ENCODE data around the gene MYO3B.

MYO3B gene, protein sequence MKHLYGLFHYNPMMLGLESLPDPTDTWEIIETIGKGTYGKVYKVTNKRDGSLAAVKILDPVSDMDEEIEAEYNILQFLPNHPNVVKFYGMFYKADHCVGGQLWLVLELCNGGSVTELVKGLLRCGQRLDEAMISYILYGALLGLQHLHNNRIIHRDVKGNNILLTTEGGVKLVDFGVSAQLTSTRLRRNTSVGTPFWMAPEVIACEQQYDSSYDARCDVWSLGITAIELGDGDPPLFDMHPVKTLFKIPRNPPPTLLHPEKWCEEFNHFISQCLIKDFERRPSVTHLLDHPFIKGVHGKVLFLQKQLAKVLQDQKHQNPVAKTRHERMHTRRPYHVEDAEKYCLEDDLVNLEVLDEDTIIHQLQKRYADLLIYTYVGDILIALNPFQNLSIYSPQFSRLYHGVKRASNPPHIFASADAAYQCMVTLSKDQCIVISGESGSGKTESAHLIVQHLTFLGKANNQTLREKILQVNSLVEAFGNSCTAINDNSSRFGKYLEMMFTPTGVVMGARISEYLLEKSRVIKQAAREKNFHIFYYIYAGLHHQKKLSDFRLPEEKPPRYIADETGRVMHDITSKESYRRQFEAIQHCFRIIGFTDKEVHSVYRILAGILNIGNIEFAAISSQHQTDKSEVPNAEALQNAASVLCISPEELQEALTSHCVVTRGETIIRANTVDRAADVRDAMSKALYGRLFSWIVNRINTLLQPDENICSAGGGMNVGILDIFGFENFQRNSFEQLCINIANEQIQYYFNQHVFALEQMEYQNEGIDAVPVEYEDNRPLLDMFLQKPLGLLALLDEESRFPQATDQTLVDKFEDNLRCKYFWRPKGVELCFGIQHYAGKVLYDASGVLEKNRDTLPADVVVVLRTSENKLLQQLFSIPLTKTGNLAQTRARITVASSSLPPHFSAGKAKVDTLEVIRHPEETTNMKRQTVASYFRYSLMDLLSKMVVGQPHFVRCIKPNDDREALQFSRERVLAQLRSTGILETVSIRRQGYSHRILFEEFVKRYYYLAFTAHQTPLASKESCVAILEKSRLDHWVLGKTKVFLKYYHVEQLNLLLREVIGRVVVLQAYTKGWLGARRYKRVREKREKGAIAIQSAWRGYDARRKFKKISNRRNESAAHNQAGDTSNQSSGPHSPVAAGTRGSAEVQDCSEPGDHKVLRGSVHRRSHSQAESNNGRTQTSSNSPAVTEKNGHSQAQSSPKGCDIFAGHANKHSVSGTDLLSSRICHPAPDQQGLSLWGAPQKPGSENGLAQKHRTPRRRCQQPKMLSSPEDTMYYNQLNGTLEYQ (N-terminal part only)

DNA sequence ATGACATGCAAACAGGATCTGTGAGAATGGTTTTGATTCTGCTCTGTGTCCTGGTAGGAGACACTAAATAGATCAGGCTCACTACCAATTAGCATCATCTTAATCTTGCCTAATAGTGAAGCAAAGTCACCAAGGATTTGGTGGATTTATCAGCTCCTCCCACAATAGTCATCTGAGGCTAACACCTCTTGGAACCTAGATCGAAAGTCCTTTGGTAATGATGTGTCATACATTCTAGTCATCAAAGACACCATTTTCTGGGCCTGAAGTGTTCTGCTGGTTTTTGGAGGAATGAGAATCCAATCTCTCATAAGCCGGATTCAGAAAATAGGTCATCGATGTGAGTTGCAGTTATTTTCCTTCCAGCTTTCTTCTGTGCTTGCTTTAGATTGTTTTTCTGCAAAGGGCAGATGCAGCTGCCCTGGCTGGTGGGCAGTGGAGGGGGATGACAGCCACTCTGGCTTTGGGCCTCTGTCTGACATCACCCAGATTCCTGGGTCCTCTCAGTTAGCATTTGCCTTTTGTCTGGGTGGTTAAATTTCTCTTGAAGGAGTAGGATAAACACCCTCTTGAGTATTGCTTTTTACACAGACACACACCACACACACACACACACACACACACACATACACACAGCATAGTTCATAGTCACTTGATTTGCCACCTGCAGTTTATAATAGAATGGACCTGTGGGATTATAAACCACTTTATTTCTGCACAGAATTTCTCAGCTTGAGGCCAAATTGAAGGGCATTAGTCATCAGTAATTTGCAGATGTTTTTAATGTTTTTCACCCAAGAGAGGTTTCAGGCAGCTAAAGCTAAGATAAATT, at the start of gene MYO3B:
TSS of gene MYO3B (plus strand) at position 198 of the 832 bp plus-strand sequence. CDS start at position 339, 141 bp downstream.
- peak; percentile 51 for DNase-seq

DNA sequence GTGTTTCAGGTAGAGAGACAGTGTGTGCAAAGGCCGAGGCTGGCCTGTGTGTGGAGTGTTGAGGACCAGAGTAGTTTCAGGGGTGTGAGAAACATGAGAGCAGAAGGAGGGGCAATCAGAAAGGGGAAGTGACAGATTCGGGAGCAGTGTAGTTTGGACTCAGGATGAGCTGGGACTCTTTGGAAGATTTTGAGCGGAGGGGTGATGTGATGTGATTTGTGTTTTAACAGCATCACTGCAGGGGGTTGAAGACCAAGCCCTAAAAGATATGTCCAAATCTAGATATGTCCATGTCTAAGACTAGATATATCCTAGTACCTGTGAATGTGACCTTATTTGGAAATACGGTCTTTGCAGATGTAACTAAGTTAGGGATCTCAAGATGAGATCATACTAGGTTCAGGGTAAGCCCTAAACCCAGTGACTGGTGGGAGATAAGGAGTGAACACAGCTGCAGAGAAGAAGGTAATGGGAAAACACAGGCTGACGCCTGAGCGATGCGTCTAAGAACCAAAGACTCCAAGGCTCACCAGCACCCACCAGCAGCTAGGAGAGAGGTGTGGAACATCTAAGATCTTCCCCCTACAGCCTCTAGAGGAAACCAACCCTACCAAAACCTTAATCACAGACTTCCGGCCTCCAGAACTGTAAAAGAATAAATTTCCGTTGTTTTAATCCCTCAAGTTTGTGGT, 38.5 kb upstream of the MYO3B start:
- no peak for DNase-seq

DNA sequence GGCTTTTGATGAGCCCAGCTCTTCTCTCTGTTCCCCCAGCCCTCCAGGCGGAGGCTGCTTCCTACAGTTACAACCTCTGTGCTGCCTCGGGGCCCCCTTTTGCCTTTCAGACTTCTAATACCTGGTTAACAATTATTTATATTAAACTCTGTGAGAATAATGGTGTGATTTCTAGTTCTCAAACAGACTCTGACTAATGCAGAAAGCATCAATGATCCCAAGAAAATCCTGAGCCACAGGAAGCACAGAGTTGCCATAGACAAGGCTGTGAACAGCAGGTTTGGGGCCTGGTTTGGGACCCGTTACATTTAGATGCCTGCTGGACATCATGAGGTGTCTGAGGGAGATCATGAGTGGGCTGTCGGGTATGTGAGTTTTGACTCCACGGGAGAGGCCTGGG, 37.4 kb upstream of the MYO3B start:
- DNase-seq: no peak

DNA sequence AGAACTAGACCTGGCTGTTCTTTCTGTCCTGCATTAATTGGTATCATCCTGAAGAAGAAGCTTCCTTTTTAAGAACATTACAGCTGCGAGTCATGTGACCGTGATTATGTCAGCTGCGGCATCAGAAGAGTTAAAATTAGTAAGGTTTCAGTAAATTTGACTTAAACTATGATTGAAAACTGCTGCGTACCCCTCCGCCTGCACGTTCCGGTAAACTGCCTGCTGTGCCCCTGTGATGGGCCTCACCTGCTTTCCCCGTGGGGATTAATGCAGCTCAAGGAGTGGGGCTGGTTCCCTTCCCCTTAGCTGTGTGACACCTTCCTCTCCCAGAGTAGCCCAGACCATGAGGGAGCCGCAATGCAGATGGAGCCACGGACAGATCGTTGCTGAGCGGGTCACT, 36.1 kb upstream of the MYO3B start:
- DNase-seq: no peak

DNA sequence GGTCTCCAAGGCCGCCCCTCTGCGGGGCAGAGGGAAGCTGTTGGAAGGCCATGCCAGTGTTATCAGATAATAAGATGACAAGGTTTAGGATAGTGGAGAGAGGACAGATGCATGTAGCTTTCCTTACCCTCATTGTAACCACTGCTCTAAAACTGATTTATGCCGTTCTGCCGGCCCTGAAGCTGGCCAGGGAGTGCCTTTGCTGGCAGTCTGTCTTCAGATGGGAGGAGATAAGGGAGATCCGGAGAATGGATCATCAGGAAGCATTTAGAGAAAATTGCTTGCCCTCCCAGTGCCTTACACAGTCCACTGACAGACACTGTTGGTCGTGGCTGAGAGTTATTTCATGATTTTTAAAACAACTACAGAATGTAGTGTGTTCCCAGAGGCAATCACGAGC, 35.4 kb upstream of the MYO3B start:
- no peak for DNase-seq

DNA sequence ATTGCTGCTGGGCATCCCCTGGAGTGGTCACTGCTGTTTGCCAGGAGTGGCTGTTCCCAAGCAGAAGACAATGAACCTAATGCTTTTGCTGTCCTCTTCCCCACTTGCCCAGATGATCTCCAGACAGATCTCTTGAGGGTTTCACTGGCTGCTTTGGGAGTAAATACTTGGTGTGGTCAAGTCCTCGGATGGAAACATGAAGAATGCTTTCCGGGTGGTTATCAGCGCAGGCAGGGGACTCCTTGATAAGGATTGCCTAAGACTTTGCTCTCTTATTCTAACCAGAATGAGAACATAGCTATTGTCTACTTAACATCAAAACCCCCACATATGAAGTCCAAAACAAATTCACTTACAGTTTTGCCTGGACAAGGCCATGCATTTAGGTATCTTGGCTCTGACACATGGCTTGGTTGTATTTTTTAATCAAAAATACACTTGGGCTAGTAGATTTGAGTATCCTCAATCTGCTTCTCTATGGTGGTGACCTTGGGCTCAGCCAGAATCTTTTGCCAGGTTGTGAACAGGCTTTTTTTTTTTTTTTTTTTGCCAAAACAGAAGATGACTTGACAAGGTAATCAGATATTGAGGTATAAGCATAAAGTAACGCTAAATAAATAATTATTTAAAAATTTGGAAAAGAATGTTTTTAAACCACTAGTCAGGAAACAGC, 34.8 kb upstream of the MYO3B start:
- no peak for DNase-seq

DNA sequence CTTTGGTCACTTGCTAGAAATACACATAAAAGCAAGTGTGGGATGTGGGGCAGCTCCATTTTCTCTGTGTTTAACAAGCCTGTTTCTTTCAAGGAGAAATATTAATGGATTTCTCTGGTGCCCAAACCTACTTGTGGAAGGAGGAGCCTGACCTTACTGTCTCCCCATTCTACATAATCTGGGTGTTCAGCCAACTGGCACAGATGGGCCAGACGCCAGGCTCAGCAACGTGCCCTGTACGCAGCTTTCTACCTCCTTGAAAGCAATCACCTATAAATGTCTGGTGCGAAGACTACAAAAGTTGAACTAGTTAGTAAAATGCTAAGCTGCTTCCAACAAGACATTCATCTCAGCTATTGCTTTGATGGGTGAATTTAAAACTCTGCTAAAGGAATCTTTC, 33.2 kb upstream of the MYO3B start:
- DNase-seq: no peak

DNA sequence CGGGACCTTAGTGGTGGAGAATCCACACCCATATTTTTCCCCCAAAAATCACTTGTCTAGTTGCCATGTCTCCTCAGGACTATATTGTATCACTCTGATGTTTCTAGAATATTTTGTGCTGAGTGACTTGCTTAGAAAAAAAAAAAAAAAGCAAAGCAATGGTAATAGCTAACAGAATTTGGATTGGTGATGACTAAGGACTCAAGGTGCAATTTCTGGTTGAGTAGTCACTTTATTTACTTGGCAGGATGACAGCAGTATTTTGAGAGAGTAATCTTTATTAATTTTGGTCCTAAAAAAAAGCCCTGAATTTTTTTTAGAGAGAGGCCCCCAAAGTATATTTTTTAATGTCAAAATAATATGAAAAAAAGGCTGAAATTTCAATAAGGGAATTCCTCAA, 32.8 kb upstream of the MYO3B start:
- no peak for DNase-seq

DNA sequence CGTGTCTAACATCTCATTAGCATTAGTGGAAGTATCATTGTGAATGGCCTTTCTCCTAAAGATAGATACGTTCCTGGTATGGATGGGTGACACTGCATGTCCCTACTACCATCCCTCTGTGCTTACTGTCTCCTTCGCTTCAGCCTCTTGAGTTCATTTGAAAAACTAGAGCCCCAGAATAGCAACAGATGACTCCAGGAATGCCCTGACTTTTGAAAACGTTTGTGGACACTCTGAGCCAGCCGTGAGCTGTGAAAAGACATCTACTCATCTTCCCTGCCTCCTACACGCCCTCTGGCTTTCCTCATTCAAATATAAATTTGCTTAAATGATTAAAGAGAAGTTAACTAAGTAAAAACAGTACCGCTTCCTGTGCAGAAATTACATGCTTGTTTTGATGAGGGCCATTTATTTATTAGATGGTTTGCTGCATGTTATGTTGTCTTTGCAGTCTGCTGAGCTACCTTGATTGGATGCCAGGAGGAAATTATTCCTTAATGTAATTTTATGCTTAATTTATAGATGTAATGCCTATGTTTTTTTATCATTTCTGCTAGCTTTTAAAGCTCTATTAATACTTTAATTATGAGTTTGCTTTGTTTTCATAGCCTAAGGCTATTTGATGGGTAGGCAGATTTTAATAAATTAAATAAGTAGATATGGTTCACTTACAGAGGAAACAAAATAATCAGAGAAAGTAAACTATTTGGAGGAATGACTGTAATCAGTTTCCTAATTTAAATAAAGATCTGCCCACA, 32.1 kb upstream of the MYO3B start:
- no peak for DNase-seq

DNA sequence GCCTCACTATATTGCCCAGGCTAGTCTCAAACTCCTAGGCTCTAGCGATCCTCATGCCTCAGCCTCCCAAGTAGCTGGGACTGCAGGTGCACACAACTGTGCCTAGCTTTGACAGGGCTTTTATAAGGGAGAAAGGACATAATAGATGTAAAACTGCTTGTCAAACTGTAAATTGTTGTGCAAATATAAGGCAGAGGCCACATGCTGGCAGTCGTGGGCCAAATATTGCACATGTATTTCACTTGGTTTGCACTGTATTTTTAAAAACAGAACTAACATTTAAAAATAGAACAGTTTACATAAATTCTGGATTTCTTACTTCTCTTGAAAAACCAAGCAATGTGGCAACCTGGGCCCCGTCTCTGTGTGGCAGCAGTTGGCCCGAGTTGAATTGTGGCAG, 31.2 kb upstream of the MYO3B start:
- no peak for DNase-seq

DNA sequence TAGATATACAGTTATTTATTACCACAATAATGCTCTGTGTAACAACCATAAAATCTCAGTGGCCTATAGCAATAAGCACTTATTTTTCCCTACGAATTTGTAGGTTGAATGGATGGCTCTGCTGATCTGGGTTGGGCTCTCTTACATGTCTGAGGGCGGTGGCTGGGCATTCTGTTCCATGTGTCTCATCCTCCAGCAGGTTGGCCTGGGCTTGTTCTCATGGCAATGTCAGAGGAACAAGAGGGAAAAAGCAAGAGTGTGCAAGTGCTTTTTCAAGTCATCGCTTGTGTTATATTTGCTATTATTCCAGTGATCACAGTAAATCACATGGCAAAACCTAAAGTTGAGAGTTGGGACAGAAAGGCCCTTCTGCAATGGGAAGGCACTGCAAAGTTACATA, 30.4 kb upstream of the MYO3B start:
- DNase-seq: no peak

DNA sequence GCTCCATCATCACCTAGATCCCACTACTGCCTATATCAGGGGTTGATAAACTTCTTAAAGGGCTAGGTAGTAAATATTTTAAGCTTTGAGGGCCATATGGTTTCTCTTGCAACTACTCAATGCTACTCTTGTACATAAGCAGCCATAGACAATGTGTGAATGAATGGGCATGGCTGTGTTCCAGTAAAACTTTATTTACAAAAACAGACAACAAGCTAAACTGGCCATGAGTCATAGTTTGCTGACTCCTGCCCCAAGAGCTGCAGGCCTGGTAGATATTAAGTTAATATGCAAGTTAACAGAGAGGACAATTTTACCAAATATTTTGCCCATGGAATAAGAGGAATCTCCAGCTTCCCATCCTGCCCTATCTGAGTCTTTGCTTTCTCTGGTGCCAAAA, 29.8 kb upstream of the MYO3B start:
- no peak for DNase-seq

DNA sequence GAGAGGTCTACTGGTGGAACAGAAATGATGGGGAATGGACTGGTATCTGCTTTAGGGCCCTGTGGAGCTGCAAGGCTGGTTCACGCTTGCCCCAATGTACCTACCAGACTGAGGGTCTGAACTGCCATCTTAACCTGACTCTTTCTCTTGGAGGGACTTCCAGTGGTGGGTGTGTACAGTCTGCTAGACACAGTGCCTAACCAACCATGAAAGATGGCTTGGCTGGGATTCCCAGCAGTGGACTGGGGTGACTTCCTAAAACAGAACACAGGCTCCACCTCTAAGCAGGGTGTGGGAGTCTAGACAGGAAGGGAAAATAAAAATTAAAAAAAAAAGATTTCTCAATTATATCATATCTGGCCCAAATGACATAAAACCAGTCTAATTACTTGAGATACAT, 25.5 kb upstream of the MYO3B start:
- no peak for DNase-seq

DNA sequence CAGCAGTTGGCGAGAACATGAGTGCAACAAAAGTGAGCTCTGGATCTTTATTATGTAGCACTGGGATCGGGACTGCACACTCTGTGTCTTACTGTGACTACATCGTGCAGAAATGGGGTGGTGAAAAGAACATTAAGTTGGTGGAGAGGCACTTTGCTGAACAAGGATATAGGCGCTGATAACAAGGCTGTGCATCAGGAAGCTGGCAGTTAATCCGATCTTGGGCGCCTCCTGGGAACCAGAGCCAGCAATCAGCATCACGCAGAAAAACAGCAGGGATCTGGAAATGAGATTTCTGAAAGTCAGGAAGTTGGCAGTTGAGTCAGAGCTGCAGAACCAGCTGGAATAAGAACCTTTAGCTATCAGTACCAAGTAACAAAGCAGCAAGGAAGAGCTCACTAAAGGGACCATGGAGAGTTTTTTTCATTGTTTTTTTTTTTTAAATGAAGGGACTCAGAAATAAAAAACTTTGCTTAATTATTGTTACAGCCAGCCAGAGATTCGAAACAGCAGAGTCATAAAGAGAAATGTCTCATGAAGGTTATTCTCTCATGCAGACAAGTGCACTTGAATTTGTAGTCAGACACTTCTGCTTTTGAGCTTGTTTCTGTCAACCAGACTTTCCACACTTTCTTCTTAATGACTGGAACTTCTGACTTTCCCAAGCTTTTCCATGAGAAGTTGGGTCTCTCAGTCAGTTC, 22.8 kb upstream of the MYO3B start:
- DNase-seq: peak; percentile 33

DNA sequence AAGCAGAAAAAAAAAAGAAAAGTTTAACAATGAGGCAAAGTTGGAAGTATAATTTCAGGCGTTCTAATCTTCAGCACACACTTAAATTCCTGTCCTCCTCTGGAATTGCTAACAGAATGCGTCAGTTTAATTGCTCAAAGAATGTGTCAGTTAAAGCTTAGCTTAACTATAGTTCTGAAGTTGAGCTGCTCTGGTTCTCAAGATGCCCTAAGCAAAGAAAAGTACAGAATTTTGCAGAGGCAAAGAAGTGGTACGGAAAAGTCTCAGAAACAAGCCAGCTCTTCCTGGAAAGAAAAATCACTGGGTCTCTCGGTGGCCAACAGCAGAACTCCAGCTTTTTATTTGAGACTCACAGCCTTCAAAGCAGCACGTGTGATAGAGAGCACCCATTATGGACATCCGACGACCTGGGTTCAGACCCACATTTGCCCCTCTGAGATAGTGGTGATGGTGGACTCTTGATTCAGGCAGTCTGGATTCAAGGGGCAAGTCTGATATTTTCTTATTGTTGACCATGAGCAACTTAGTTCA, 22.2 kb upstream of the MYO3B start:
- DNase-seq: no peak

DNA sequence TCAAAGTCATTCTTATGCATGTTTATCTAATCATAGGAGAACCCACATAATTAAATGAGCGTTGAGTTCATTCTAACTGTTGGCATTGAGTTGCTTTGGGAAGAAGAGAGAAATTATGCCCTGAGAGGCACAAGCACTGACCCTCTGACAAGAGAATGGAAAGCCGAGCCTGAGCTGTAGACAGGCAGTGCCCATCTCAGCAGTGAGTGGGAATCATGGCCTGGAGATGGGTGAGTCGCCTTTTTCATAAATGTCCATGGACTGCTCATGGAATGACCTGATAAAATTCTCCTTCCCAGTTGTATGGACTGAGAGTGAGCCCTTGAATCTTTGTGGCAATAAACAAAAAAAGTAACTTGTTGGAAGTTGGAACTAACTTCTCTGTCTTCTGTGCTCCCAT, 21.4 kb upstream of the MYO3B start:
- no peak for DNase-seq

DNA sequence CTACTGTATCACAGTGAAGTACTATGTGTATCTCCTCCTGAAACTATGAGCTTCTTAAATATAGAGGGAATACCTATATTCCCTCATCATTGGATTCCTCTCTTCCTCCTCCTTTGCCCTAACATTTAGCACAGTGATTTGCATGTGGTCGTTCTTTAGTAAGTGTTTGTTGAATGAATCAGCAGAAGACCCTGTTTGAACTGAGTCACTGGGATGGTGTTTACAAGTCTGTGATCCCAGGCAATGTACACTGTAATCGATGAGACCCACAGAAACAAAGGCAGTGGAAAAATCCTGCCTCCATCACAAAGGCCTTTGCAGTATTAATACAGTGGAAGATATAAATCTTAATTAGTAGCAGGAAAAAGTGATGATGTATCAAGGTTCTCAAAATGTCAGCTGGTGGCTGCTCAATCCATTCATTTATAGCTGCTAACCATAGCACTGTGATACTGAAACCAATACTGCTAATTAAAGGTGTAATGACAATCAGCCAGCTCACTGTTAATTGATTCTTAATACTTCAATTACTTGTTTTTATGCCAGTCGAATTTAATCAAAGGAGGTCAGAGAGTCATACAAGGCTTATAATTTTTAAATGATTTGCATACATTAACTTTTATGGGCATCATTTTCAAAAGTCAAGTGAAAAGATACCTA, 20.8 kb upstream of the MYO3B start:
- no peak for DNase-seq

DNA sequence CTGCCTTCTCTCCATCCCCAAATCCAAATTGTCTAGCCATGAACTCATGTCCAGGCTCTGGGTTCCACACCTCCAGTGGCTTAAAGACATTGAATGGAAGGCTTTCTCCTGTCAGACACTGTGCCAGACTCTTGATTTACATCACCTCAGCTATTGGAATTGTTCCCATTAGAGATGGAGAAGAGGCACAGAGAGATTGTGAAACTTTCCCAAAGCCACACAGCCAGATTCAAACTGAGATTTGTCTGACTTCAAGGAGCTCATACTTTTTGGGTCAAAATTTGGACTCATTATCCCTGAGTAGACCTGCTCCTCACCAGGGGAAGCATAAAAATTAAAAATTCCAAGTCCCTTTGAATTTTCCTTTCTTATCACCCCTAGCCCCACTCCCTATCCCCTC, 18.9 kb upstream of the MYO3B start:
- no peak for DNase-seq

All from retina (tissue), 1 donor.